HEK293 (cell line): ENCODE measurements around the gene ASXL2.
A peak's percentile ranks its signal among the peaks of the same experiment; 100 is the strongest.

Source experiments
- CTCF ChIA-PET: fragments of 350-600 bp; formaldehyde crosslinking; extraction: SDS; loops from one replicate; lab custom pipeline; 2021; ENCODE audit warnings: antibody characterized with exemption; lab: Yijun Ruan, JAX
- POLR2A ChIA-PET: fragments of 300-600 bp; formaldehyde crosslinking; extraction: SDS; loops from one replicate; lab custom pipeline; 2020; ENCODE audit warnings: antibody characterized with exemption, inconsistent platforms; lab: Yijun Ruan, JAX
- H3K27ac ChIP-seq: fragments of 200-500 bp; sonication (Bioruptor generic); 2 replicates; pipeline ENCODE4 v1.5.1; 2014; ENCODE audit warnings: low read depth, low read length, control low read depth, inconsistent platforms; ENCODE audit errors: extremely low read depth
- H3K36me3 ChIP-seq, 2 experiments: fragments of 200-500 bp in 1 of 2; sonication (Bioruptor generic) in 1 of 2; 1 replicate in 1 of 2; 2 replicates in 1 of 2; pipeline ENCODE4 v1.5.1; 2014 to 2017; ENCODE audit warnings: inconsistent platforms in 2 of 2, low read length in 2 of 2; ENCODE audit not compliant: control insufficient read depth in 2 of 2, insufficient read depth in 1 of 2
- H3K4me1 ChIP-seq: fragments of 200-500 bp; sonication (Bioruptor generic); 2 replicates; pipeline ENCODE4 v1.5.1; 2014; ENCODE audit warnings: mild to moderate bottlenecking, low read length, inconsistent platforms; ENCODE audit not compliant: control insufficient read depth, insufficient read depth
- H3K4me3 ChIP-seq: 2 replicates; pipeline ENCODE4 v1.5.1; 2011; ENCODE audit warnings: low read depth, mild to moderate bottlenecking, control low read depth, low read length, moderate library complexity
- H3K9me3 ChIP-seq: fragments of 200-500 bp; sonication (Bioruptor generic); 2 replicates; pipeline ENCODE4 v1.5.1; 2014; ENCODE audit warnings: low read depth, low read length, inconsistent platforms; ENCODE audit not compliant: control insufficient read depth, insufficient read depth
- BCL11A ChIP-seq: fragments of 450-650 bp; formaldehyde crosslinking; IDR thresholded peaks from 2 replicates; pipeline ENCODE4 v1.5.1; 2016; ENCODE audit warnings: low read depth, missing biosample characterization, missing genetic modification characterization
- GLI2 ChIP-seq: fragments of 450-650 bp; formaldehyde crosslinking; IDR thresholded peaks from 2 replicates; pipeline ENCODE4; 2017; ENCODE audit warnings: missing biosample characterization, missing genetic modification characterization, low read depth, borderline replicate concordance
- KLF10 ChIP-seq: fragments of 450-650 bp; IDR thresholded peaks from 2 replicates; pipeline ENCODE4 v1.5.1; 2018; ENCODE audit warnings: missing biosample characterization, mild to moderate bottlenecking, missing genetic modification characterization
- KLF8 ChIP-seq: fragments of 450-650 bp; formaldehyde crosslinking; IDR thresholded peaks from 2 replicates; pipeline ENCODE4 v1.5.1; 2016; ENCODE audit warnings: missing biosample characterization, missing genetic modification characterization
- OSR2 ChIP-seq: fragments of 450-650 bp; formaldehyde crosslinking; IDR thresholded peaks from 2 replicates; pipeline ENCODE4 v1.5.1; 2016; ENCODE audit warnings: missing biosample characterization, missing genetic modification characterization
- OVOL3 ChIP-seq: fragments of 450-650 bp; formaldehyde crosslinking; IDR thresholded peaks from 2 replicates; pipeline ENCODE4 v1.5.1; 2016; ENCODE audit warnings: missing biosample characterization, missing genetic modification characterization
- SP7 ChIP-seq: fragments of 450-650 bp; formaldehyde crosslinking; IDR thresholded peaks from 2 replicates; pipeline ENCODE4 v1.5.1; 2016; ENCODE audit warnings: missing biosample characterization, missing genetic modification characterization
- ZBTB17 ChIP-seq: fragments of 450-650 bp; formaldehyde crosslinking; IDR thresholded peaks from 2 replicates; pipeline ENCODE4 v1.5.1; 2016; ENCODE audit warnings: missing biosample characterization, missing genetic modification characterization
- ZBTB48 ChIP-seq: fragments of 450-650 bp; formaldehyde crosslinking; IDR thresholded peaks from 2 replicates; pipeline ENCODE4 v1.5.1; 2016; ENCODE audit warnings: missing biosample characterization, missing genetic modification characterization
- ZEB2 ChIP-seq: fragments of 450-650 bp; formaldehyde crosslinking; IDR thresholded peaks from 2 replicates; pipeline ENCODE4 v1.5.1; 2016; ENCODE audit warnings: missing biosample characterization, missing genetic modification characterization
- ZFP3 ChIP-seq: fragments of 450-650 bp; formaldehyde crosslinking; IDR thresholded peaks from 2 replicates; pipeline ENCODE4 v1.5.1; 2016; ENCODE audit warnings: low read depth, missing biosample characterization, missing genetic modification characterization
- ZNF184 ChIP-seq: fragments of 450-650 bp; IDR thresholded peaks from 2 replicates; pipeline ENCODE4 v1.5.1; 2018; ENCODE audit warnings: missing biosample characterization, mild to moderate bottlenecking, missing genetic modification characterization
- ZNF274 ChIP-seq, 2 experiments: fragments of 200-500 bp in 1 of 2; fragments of 450-650 bp in 1 of 2; sonication (Bioruptor generic) in 1 of 2; formaldehyde crosslinking in 1 of 2; IDR thresholded peaks; 2 replicates each; pipeline versions ENCODE4 v1.5.1 to v1.6.1; 2014 to 2016; ENCODE audit warnings: borderline replicate concordance in 1 of 2, inconsistent platforms in 1 of 2, low read length in 1 of 2, missing biosample characterization in 1 of 2, missing genetic modification characterization in 1 of 2
- ZNF292 ChIP-seq: fragments of 450-650 bp; formaldehyde crosslinking; IDR thresholded peaks from 2 replicates; pipeline ENCODE4 v1.5.1; 2016; ENCODE audit warnings: low read depth, missing biosample characterization, missing genetic modification characterization, borderline replicate concordance
- ZNF37A ChIP-seq: fragments of 450-650 bp; IDR thresholded peaks from 2 replicates; pipeline ENCODE4 v1.5.1; 2018; ENCODE audit warnings: missing biosample characterization, missing genetic modification characterization
- ZNF423 ChIP-seq: fragments of 450-650 bp; formaldehyde crosslinking; IDR thresholded peaks from 2 replicates; pipeline ENCODE4 v1.5.1; 2016; ENCODE audit warnings: missing biosample characterization, missing genetic modification characterization
- ZNF48 ChIP-seq: fragments of 450-650 bp; formaldehyde crosslinking; IDR thresholded peaks from 2 replicates; pipeline ENCODE4 v1.5.1; 2016; ENCODE audit warnings: missing biosample characterization, missing genetic modification characterization
- ZNF561 ChIP-seq: fragments of 450-650 bp; IDR thresholded peaks from 2 replicates; pipeline ENCODE4 v1.5.1; 2018; ENCODE audit warnings: missing biosample characterization, missing genetic modification characterization, borderline replicate concordance
- ZNF600 ChIP-seq: fragments of 450-650 bp; formaldehyde crosslinking; IDR thresholded peaks from 2 replicates; pipeline ENCODE4 v1.5.1; 2016; ENCODE audit warnings: missing biosample characterization, missing genetic modification characterization
- ZNF624 ChIP-seq: fragments of 450-650 bp; formaldehyde crosslinking; IDR thresholded peaks from 2 replicates; pipeline ENCODE4 v1.5.1; 2017; ENCODE audit warnings: missing biosample characterization, missing genetic modification characterization
- ZNF626 ChIP-seq: fragments of 450-650 bp; sonication (Bioruptor Pico); formaldehyde crosslinking; IDR thresholded peaks from 2 replicates; pipeline ENCODE4 v1.5.1; 2018; ENCODE audit warnings: missing biosample characterization, missing genetic modification characterization, inconsistent platforms
- ZNF629 ChIP-seq: fragments of 450-650 bp; formaldehyde crosslinking; IDR thresholded peaks from 2 replicates; pipeline ENCODE4 v1.5.1; 2017; ENCODE audit warnings: missing biosample characterization, missing genetic modification characterization
- ZNF776 ChIP-seq: fragments of 450-650 bp; formaldehyde crosslinking; IDR thresholded peaks from 2 replicates; pipeline ENCODE4 v1.5.0; 2017; ENCODE audit warnings: missing biosample characterization, missing genetic modification characterization, borderline replicate concordance
- ZNF792 ChIP-seq: fragments of 450-650 bp; formaldehyde crosslinking; IDR thresholded peaks from 2 replicates; pipeline ENCODE4 v1.5.1; 2016; ENCODE audit warnings: missing biosample characterization, missing genetic modification characterization
- ZSCAN4 ChIP-seq: fragments of 450-650 bp; formaldehyde crosslinking; IDR thresholded peaks from 2 replicates; pipeline ENCODE4 v1.5.1; 2017; ENCODE audit warnings: missing biosample characterization, missing genetic modification characterization
- TF ChIP-seq, protein P1 (sequence below): fragments of 450-650 bp; formaldehyde crosslinking; IDR thresholded peaks from 2 replicates; pipeline ENCODE4 v1.5.1; 2017; ENCODE audit warnings: missing biosample characterization, missing genetic modification characterization
- TF ChIP-seq, protein P2 (sequence below): fragments of 450-650 bp; formaldehyde crosslinking; IDR thresholded peaks from 2 replicates; pipeline ENCODE4 v1.5.1; 2016; ENCODE audit warnings: missing biosample characterization, missing genetic modification characterization, borderline replicate concordance
- TF ChIP-seq, protein P3 (sequence below): fragments of 450-650 bp; formaldehyde crosslinking; IDR thresholded peaks from 2 replicates; pipeline ENCODE4 v1.5.1; 2017; ENCODE audit warnings: missing biosample characterization, missing genetic modification characterization
- TF ChIP-seq, protein P4 (sequence below): fragments of 450-650 bp; formaldehyde crosslinking; IDR thresholded peaks from 2 replicates; pipeline ENCODE4 v1.5.1; 2016; ENCODE audit warnings: missing biosample characterization, missing genetic modification characterization
- TF ChIP-seq, protein P5 (sequence below): IDR thresholded peaks from 2 replicates; pipeline ENCODE4 v1.6.1; 2011; ENCODE audit warnings: mild to moderate bottlenecking, low read depth, low read length, borderline replicate concordance

ASXL2 gene

DNA sequence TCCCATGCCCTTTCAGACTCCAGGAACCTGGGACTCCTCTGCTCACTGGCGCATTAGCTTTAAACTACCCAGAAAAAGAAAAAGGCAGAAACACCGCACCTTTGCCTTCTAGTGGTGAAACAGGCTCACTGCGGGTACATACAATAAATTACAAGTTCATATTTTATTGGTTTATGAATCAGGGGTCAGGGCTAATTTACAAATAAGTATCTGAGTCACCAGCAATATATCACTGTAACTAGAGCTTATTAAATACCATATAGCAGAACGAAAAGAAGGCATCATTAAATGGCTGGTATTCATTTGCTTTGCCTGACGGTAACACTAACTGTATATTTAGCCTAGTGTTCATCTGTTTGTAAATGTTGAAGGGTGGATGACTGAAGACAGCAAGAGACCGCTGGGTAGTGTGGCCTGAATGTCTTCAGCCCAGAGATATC, 178.0 kb downstream of the ASXL2 start:
- no peaks in the 10 kb centered on the region for H3K9me3 ChIP-seq
- H3K4me3 ChIP-seq: no peak overlapping the region
- ChIA-PET POLR2A (interaction anchor here (0.7 kb wide), 1 partner anchor 10 kb away, joined by 3 read pairs; no protein-coding TSS in a partner anchor), CTCF (interaction anchor here (0.6 to 5.1 kb wide), 23 partner anchors 10 to 1149 kb away, joined by 3 to 82 read pairs (median 4); no protein-coding TSS in a partner anchor)
- H3K4me1 ChIP-seq: peaks cover 12% of the 10 kb centered on the region
- H3K36me3 ChIP-seq: no peaks in the 10 kb centered on the region
- H3K27ac ChIP-seq: no peak overlapping the region
- no peak for TF ChIP-seq ZNF792
- no peak for TF ChIP-seq ZNF626 (tag by site-specific recombination)
- TF ChIP-seq, protein P1, sequence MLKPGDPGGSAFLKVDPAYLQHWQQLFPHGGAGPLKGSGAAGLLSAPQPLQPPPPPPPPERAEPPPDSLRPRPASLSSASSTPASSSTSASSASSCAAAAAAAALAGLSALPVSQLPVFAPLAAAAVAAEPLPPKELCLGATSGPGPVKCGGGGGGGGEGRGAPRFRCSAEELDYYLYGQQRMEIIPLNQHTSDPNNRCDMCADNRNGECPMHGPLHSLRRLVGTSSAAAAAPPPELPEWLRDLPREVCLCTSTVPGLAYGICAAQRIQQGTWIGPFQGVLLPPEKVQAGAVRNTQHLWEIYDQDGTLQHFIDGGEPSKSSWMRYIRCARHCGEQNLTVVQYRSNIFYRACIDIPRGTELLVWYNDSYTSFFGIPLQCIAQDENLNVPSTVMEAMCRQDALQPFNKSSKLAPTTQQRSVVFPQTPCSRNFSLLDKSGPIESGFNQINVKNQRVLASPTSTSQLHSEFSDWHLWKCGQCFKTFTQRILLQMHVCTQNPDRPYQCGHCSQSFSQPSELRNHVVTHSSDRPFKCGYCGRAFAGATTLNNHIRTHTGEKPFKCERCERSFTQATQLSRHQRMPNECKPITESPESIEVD (tag by site-specific recombination): peak; percentile 75
- TF ChIP-seq, protein P2, sequence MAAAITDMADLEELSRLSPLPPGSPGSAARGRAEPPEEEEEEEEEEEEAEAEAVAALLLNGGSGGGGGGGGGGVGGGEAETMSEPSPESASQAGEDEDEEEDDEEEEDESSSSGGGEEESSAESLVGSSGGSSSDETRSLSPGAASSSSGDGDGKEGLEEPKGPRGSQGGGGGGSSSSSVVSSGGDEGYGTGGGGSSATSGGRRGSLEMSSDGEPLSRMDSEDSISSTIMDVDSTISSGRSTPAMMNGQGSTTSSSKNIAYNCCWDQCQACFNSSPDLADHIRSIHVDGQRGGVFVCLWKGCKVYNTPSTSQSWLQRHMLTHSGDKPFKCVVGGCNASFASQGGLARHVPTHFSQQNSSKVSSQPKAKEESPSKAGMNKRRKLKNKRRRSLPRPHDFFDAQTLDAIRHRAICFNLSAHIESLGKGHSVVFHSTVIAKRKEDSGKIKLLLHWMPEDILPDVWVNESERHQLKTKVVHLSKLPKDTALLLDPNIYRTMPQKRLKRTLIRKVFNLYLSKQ: no peak
- no peak for TF ChIP-seq ZNF274 (IDR thresholded peaks at IDR 0.05; ENCODE audit: low read length)
- TF ChIP-seq ZNF274 (tag by site-specific recombination; IDR thresholded peaks at IDR 0.05; ENCODE audit: borderline replicate concordance): no peak
- TF ChIP-seq, protein P3, sequence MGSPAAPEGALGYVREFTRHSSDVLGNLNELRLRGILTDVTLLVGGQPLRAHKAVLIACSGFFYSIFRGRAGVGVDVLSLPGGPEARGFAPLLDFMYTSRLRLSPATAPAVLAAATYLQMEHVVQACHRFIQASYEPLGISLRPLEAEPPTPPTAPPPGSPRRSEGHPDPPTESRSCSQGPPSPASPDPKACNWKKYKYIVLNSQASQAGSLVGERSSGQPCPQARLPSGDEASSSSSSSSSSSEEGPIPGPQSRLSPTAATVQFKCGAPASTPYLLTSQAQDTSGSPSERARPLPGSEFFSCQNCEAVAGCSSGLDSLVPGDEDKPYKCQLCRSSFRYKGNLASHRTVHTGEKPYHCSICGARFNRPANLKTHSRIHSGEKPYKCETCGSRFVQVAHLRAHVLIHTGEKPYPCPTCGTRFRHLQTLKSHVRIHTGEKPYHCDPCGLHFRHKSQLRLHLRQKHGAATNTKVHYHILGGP (tag by site-specific recombination): no peak
- peak; percentile 73; the same call in 1 of the 2 replicates for TF ChIP-seq BCL11A (tag by site-specific recombination)
- TF ChIP-seq ZNF423 (tag by site-specific recombination): no peak
- TF ChIP-seq KLF10: no peak
- TF ChIP-seq ZBTB17 (tag by site-specific recombination): peak; percentile 81
- TF ChIP-seq ZSCAN4 (tag by site-specific recombination): 0 out of 2 replicates have a peak, but pooled peaks have one; percentile 15
- TF ChIP-seq, protein P4, sequence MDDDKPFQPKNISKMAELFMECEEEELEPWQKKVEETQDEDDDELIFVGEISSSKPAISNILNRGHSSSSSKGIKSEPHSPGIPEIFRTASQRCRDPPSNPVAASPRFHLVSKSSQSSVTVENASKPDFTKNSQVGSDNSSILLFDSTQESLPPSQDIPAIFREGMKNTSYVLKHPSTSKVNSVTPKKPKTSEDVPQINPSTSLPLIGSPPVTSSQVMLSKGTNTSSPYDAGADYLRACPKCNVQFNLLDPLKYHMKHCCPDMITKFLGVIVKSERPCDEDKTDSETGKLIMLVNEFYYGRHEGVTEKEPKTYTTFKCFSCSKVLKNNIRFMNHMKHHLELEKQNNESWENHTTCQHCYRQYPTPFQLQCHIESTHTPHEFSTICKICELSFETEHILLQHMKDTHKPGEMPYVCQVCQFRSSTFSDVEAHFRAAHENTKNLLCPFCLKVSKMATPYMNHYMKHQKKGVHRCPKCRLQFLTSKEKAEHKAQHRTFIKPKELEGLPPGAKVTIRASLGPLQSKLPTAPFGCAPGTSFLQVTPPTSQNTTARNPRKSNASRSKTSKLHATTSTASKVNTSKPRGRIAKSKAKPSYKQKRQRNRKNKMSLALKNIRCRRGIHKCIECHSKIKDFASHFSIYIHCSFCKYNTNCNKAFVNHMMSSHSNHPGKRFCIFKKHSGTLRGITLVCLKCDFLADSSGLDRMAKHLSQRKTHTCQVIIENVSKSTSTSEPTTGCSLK (tag by site-specific recombination): no peak
- TF ChIP-seq ZNF561: no peak
- TF ChIP-seq, protein P5, sequence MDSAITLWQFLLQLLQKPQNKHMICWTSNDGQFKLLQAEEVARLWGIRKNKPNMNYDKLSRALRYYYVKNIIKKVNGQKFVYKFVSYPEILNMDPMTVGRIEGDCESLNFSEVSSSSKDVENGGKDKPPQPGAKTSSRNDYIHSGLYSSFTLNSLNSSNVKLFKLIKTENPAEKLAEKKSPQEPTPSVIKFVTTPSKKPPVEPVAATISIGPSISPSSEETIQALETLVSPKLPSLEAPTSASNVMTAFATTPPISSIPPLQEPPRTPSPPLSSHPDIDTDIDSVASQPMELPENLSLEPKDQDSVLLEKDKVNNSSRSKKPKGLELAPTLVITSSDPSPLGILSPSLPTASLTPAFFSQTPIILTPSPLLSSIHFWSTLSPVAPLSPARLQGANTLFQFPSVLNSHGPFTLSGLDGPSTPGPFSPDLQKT: no peak
- TF ChIP-seq SP7 (tag by site-specific recombination): peak; percentile 96
- no peak for TF ChIP-seq ZNF624 (tag by site-specific recombination)
- no peak for TF ChIP-seq ZFP3
- 0 out of 2 replicates have a peak, but pooled peaks have one; percentile 17 for TF ChIP-seq KLF8
- TF ChIP-seq ZNF600 (tag by site-specific recombination): no peak
- TF ChIP-seq ZNF292: no peak
- 0 out of 2 replicates have a peak, but pooled peaks have one; percentile 54 for TF ChIP-seq GLI2 (tag by site-specific recombination)
- TF ChIP-seq ZNF184: peak; percentile 42; the same call in 1 of the 2 replicates
- no peak for TF ChIP-seq ZNF48 (tag by site-specific recombination)
- no peak for TF ChIP-seq ZNF37A
- TF ChIP-seq ZNF629 (tag by site-specific recombination): peak; percentile 74
- TF ChIP-seq ZBTB48: peak; percentile 48; the same call in 1 of the 2 replicates
- peak; percentile 94 for TF ChIP-seq ZEB2 (tag by site-specific recombination)
- no peak for TF ChIP-seq OVOL3 (tag by site-specific recombination)
- TF ChIP-seq OSR2 (tag by site-specific recombination): peak; percentile 61
- TF ChIP-seq ZNF776 (tag by site-specific recombination): no peak
